Fibroblast of peridontal ligament (primary cell): Measurements from ENCODE around the gene CD52.
A peak's percentile ranks its signal among the peaks of the same experiment; 100 is the strongest.

Source experiments
- DNase-seq: peaks from one replicate; pipeline ENCODE4 v3.0.0-alpha.2; 2010; ENCODE audit errors: extremely low read depth

Gene CD52

GRCh38 chr1:26335774-26336476 is 18.2 kb downstream of the CD52 start:
- no peak for DNase-seq

- DNase-seq = no peak
Measured at GRCh38 chr1:26336477-26337205, 18.9 kb downstream of the CD52 start.

- DNase-seq = no peak
Measured at GRCh38 chr1:26337206-26337535, 19.4 kb downstream of the CD52 start.

DNA sequence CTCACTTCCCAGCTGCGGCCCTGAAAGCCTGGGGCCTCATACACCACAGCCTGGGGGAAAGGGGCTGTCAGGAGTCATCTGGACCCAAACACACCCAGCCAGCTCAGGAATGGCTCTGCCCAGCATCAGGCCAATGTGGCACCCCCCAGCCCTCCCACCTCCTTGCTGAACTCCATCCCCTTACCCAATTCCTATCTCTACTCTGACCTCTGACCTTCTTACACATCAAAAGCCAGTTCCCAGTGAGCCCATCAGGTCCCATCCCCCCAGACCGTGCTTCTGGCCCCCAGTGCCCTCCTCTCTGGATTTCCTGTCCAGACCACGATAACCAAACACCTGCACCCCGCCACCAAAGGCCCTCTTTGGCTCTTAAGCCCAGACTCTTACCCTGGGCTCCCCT is 19.9 kb downstream of the CD52 start:
- DNase-seq = no peak

- DNase-seq = no peak
Measured at GRCh38 chr1:26338670-26339069, 20.9 kb downstream of the CD52 start.

DNA sequence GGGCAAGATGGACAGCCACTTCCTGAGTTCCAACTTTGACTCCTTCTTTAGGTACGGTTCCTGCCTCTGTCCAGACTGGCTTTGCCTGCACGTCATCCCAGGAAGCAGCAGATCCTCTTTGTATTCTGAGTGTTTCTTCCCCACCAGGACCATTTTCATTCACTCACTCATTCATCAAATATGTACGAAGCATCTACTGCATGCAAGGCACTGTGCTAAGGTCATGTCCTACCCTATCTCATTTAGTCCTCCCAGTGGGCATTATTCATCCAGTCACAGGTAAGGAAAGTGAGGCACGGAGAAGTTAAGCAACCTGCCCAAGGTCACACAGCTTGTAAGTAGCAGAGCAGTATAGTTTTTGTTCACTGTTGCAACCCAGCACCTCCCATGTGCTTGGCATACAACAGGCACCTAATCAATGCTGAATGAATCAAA is 22.3 kb downstream of the CD52 start:
- DNase-seq = no peak

GRCh38 chr1:26344147-26344920 is 26.6 kb downstream of the CD52 start:
- DNase-seq = no peak

DNA sequence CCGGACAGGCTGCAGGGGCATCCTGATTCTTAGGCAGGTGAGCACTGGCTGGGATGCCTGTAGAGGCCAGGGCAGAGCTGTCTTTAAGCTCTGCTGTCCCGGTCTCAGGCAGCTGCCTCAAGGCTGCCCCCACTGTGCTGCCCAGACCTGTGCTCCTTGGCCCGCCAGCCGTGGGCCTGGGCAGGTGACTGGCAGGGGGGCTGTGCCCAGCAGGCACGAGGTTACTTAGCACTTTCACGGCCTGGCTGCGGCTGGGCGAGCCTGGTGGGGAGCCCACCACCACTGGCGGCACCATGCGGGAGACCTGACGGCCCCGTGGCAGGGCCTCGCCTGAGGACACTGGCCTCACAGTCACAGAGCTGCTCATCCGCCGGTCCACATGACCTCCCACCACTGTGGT is 28.0 kb downstream of the CD52 start:
- DNase-seq = no peak

GRCh38 chr1:26346274-26347033 is 28.7 kb downstream of the CD52 start:
- DNase-seq = no peak

- peak; percentile 35 for DNase-seq
Measured at GRCh38 chr1:26349188-26349876, 31.6 kb downstream of the CD52 start.

- DNase-seq = no peak
Measured at GRCh38 chr1:26349877-26350244, 32.1 kb downstream of the CD52 start.

GRCh38 chr1:26350343-26350700 is 32.6 kb downstream of the CD52 start:
- DNase-seq = no peak

- no peak for DNase-seq
Measured at GRCh38 chr1:26350701-26351589, 33.2 kb downstream of the CD52 start.

- no peak for DNase-seq
Measured at GRCh38 chr1:26351590-26352337, 34.0 kb downstream of the CD52 start.

DNA sequence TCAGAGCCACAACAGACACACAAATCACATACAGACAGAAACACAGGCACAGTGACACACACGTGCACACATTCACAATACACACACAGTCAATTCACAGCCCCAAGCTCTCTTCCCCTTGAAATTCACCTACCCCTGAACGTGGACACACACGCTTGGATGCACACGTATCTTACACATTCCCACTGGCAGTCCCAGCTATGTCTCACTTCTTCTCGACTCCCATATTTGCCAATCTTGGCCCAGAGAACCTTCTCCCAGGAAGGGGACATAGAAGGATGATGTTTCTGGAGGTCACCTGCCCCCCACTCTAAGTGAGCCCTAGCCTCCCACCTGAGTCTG is 34.6 kb downstream of the CD52 start:
- DNase-seq = no peak

GRCh38 chr1:26353210-26353859 is 35.6 kb downstream of the CD52 start:
- no peak for DNase-seq

- DNase-seq = no peak
Measured at GRCh38 chr1:26353976-26354820, 36.4 kb downstream of the CD52 start, which contains the start of gene CRYBG2. CRYBG2 (minus strand) TSS chr1:26354130; CDS start chr1:26346657, 7,473 bp downstream.

- DNase-seq = no peak
Measured at GRCh38 chr1:26354972-26355371, 37.2 kb downstream of the CD52 start.
